Measurements from ENCODE around the gene FGFBP1. TPM values are rescaled to one million over a fixed set of nuclear protein-coding genes. Genes with fewer than 3 reads are reported as not detected.

FGFBP1 gene
- total and polyA plus RNA-seq, 2 donors (not counting 1 experiment from before 2014, with no cell fraction given): not detected

- no peak overlapping the region for H3K27ac Mint-ChIP-seq
- POLR2A ChIA-PET: no interaction called here
- H3K27ac ChIP-seq (ENCODE audit: low read length in 2 of 2): no peak overlapping the region
Measured at GRCh38 chr4:15982842-15983524, 44.4 kb upstream of the FGFBP1 start.

More at GRCh38 chr4:15982842-15983524, 44.4 kb upstream of the FGFBP1 start:
- Histone ChIP-seq H3K36me3 (replicated peaks in 1 of 2; ENCODE audit: control extremely low read depth in 1 of 2, control insufficient read depth in 1 of 2, extremely low read depth in 1 of 2, insufficient read depth in 2 of 2, low read length in 1 of 2) (no peaks in the 10 kb centered on the region), H3K4me3 (ENCODE audit: control extremely low read depth in 1 of 5, extremely low read depth in 1 of 5, insufficient read depth in 1 of 5, low read depth in 2 of 5, low read length in 4 of 5) (no peak overlapping the region), H3K4me2 (replicated peaks; ENCODE audit: low read depth, low read length, poor library complexity, severe bottlenecking) (no peak overlapping the region), H3K27me3 (replicated peaks in 1 of 4; ENCODE audit: control extremely low read depth in 1 of 4, control insufficient read depth in 3 of 4, insufficient read depth in 4 of 4, low read length in 3 of 4) (no peaks in the 10 kb centered on the region), H3K9me3 (ENCODE audit: control extremely low read depth in 1 of 3, control insufficient read depth in 2 of 3, insufficient read depth in 1 of 3, low read length in 2 of 3) (no peaks in the 10 kb centered on the region), H2AFZ (ENCODE audit: insufficient read depth, low read depth, low read length, poor library complexity, severe bottlenecking) (no peak overlapping the region), H4K20me1 (ENCODE audit: control insufficient read depth, insufficient read depth, low read length, poor library complexity, severe bottlenecking) (no peaks in the 10 kb centered on the region), H3K4me1 (ENCODE audit: control insufficient read depth in 2 of 2, insufficient read depth in 2 of 2, low read length in 2 of 2) (no peaks in the 10 kb centered on the region), H3K9ac (ENCODE audit: low read length) (no peak overlapping the region), H3K79me2 (ENCODE audit: control insufficient read depth, insufficient read depth, low read length) (no peaks in the 10 kb centered on the region)
- intact Hi-C loops (cut with micrococcal nuclease): no loop called here
- Mint-ChIP-seq H3K4me1 (no peaks in the 10 kb centered on the region), H3K27me3 (peaks cover 8% of the 10 kb centered on the region), H3K4me3 (no peak overlapping the region), H3K9me3 (ENCODE audit: insufficient read depth) (no peaks in the 10 kb centered on the region)
- no peak for TF ChIP-seq CTCF (IDR thresholded peaks at IDR 0.05)
- no peak for TF ChIP-seq EZH2 (IDR thresholded peaks at IDR 0.05; ENCODE audit: borderline replicate concordance, insufficient read depth, low read depth, low read length, poor library complexity, severe bottlenecking)
- WGBS (ENCODE audit: insufficient coverage): 93% methylated on average over 7 of the region's 8 CpGs
- DNase-seq (no peak), ATAC-seq (ENCODE audit: low read depth) (no peak)
- CTCF ChIA-PET: no interaction called here
